ENCODE data around the gene NCSTN. TPM values are rescaled to one million over a fixed set of nuclear protein-coding genes. Genes with fewer than 3 reads are reported as not detected.

NCSTN gene
- 41.4 and 57.1 TPM in 2 replicates for total RNA-seq

DNA sequence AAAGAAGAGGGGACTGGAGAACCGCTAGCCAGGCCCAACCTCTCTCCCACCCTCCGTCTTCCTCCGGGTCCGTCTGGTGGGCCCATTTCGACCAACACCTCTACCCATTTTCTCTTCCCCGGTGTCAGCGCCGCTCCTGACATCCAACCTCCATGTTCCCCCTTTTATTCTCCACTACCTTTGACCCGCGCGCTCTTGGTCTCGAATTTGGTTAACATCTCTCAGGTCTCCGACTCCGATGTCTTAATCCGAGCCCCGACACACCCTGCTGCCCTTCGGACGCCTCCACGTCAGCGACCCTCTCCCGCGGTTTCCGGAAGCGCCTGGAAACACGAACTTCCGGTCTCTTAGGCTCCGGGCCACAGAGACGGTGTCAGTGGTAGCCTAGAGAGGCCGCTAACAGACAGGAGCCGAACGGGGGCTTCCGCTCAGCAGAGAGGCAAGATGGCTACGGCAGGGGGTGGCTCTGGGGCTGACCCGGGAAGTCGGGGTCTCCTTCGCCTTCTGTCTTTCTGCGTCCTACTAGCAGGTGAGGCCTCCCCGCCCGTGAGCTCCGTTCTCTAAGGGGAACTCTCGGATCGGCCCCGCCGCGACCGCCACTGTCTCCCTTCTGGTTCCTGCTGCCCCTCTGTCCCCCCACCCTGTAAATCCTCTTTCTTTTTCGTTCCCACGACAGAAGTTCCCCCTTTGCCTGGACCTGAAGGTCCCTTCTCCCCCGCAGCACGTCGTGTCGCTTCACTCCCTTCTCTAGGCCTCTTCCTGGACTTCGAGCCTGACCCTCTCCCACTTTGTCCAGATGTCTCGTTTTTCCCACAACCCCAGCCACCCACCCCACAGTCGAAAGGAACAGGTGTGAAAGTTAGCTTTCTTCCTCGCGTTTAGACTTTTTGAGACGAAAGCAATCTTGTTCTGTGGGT is at the start of gene NCSTN, which contains the start of gene COPA:
Gene NCSTN (plus strand): TSS at position 431 of the 917 bp plus-strand sequence. CDS start 14 bp downstream, at position 445.
Gene COPA (minus strand): TSS at position 298 of the 917 bp plus-strand sequence. CDS start 80 bp downstream, at position 218.

DNA sequence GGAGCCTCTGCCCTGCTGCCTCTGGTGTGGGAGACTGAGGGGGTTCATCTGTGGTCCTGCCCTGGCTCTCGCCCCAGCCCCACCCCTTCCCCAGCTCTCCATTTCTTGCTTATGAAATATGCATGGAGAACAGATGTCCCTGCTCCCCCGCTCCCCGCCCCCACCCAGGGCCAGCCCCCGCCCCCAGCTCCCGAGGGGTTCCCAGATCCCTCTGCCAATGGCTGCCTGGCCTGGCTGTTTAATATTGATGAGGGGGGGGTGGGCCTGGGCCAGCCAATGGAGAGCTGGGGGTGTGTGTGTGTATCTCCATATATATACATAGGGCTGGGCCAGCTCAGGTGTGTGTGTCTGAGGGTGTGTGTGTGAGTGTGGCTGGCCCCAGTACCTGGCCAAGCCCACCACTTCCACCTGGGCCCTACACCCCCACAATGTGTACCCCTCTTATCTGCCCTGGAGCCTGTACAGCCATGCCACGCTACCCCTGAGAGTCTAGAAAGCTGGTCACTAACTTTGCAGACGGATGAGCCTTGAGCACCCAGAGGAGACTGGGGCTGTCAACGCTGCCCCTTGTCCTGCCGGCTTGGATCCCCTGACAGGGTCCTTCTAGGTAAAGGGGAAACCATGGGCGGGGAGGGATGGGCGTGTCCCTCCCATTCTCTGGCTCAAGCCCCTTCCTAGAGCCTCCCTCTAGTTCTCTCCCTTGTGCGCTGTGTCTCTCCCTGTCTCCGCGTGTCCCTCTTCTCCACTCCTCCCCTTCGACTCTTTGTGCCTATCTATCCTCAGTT is 23.7 kb downstream of the NCSTN start, which contains the start of gene NHLH1:
Gene NHLH1 (plus strand): TSS at position 341 of the 785 bp plus-strand sequence. CDS start 3,661 bp downstream, outside the sequence.

DNA sequence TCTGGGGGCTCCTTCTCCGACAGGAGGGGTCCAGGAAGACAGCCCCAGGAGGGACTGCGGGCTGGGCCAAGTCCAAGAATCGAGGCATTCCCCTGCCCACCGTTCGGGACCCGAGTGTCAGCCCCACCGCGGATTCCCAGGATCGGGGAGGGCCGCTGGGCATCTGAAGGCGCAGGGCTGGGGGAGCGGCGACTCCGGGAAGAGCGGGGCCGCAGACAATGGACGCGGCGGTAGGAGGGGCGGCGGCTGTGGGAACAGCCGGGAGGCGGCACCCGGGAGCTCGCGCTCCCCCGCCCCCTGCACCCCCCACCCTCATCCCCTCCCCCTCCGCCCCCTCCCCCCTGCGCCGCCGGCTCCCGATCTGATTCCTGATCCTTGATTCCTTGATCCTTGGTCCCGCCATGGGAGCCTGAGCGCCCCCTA is 57.1 kb downstream of the NCSTN start, which contains the start of gene VANGL2:
Gene VANGL2 (plus strand): TSS at position 342 of the 423 bp plus-strand sequence. CDS start 15,274 bp downstream, outside the sequence.

Other genes with a start within 250 kb of the NCSTN start
- 23.9 and 28.6 TPM in 2 replicates for gene IGSF8, start 244.8 kb upstream of the NCSTN start, total RNA-seq
- gene ATP1A2, start 227.6 kb upstream of the NCSTN start, total RNA-seq = not detected in 2 replicates
- gene ATP1A4, start 191.8 kb upstream of the NCSTN start, total RNA-seq = not detected in 2 replicates
- gene CASQ1, start 152.8 kb upstream of the NCSTN start, total RNA-seq = not detected in 2 replicates
- gene PEA15, start 138.0 kb upstream of the NCSTN start, total RNA-seq = 25.6 and 42.9 TPM in 2 replicates
- gene DCAF8, start 80.8 kb upstream of the NCSTN start, total RNA-seq = 19.0 and 46.5 TPM in 2 replicates
- 30.6 and 63.0 TPM in 2 replicates for gene PEX19, start 58.2 kb upstream of the NCSTN start, total RNA-seq
- 80.3 and 112 TPM in 2 replicates for gene COPA, start 133 bp upstream of the NCSTN start, total RNA-seq
- gene NHLH1, start 23.7 kb downstream of the NCSTN start, total RNA-seq = not detected in 2 replicates
- 9.9 and 16.4 TPM in 2 replicates for gene VANGL2, start 57.2 kb downstream of the NCSTN start, total RNA-seq
- gene SLAMF6, start 179.9 kb downstream of the NCSTN start, total RNA-seq = not detected in 2 replicates
- not detected in 2 replicates for gene CD84, start 236.1 kb downstream of the NCSTN start, total RNA-seq